HG02973 (cell line): ENCODE measurements around the gene STYXL2.

Experiments
- ATAC-seq: cut with Tn5 transposase; IDR thresholded peaks from one replicate; pipeline ENCODE4 v1.9.1; 2021; ENCODE audit warnings: moderate library complexity; ENCODE audit not compliant: unreplicated experiment

Gene STYXL2

GRCh38 chr1:167093846-167094516, at the start of gene STYXL2:
TSS of gene STYXL2 (plus strand) at chr1:167094075. CDS start at chr1:167094850, 775 bp downstream.
- ATAC-seq, result no peak

- ATAC-seq, result no peak
These were observed 42.0 kb upstream of the STYXL2 start for GRCh38 chr1:167051907-167052306.

- no peak for ATAC-seq
These were observed 41.5 kb upstream of the STYXL2 start for GRCh38 chr1:167052389-167052788.

- ATAC-seq, result no peak
These were observed 39.3 kb upstream of the STYXL2 start for GRCh38 chr1:167054531-167054930.

GRCh38 chr1:167054946-167055630, 38.8 kb upstream of the STYXL2 start:
- no peak for ATAC-seq

- no peak for ATAC-seq
These were observed 37.2 kb upstream of the STYXL2 start for GRCh38 chr1:167056529-167057231.

GRCh38 chr1:167057241-167057688, 36.6 kb upstream of the STYXL2 start:
- peak; percentile 65 for ATAC-seq

- ATAC-seq, result no peak
These were observed 34.6 kb upstream of the STYXL2 start for GRCh38 chr1:167059045-167059808.

GRCh38 chr1:167059809-167060107, 34.1 kb upstream of the STYXL2 start:
- ATAC-seq, result no peak

- no peak for ATAC-seq
These were observed 33.5 kb upstream of the STYXL2 start for GRCh38 chr1:167060141-167061072.

GRCh38 chr1:167061073-167061464, 32.8 kb upstream of the STYXL2 start:
- no peak for ATAC-seq

- no peak for ATAC-seq
These were observed 29.3 kb upstream of the STYXL2 start for GRCh38 chr1:167064621-167065020.

- ATAC-seq, result no peak
These were observed 28.4 kb upstream of the STYXL2 start for GRCh38 chr1:167065471-167065870.

- ATAC-seq, result peak; percentile 76
These were observed 27.3 kb upstream of the STYXL2 start for GRCh38 chr1:167066333-167067122.

- no peak for ATAC-seq
These were observed 26.0 kb upstream of the STYXL2 start for GRCh38 chr1:167067904-167068303.

- no peak for ATAC-seq
These were observed 25.1 kb upstream of the STYXL2 start for GRCh38 chr1:167068761-167069160.

- ATAC-seq, result no peak
These were observed 22.6 kb upstream of the STYXL2 start for GRCh38 chr1:167071286-167071685.

- no peak for ATAC-seq
These were observed 17.7 kb upstream of the STYXL2 start for GRCh38 chr1:167076136-167076710.
